Hepatocyte (in vitro differentiated cells): ENCODE measurements around the gene MAST4. TPM values are rescaled to one million over a fixed set of nuclear protein-coding genes. Genes with fewer than 3 reads are reported as not detected.

Source experiments
- DNase-seq: peaks from one replicate; pipeline ENCODE4 v3.0.0-alpha.2; 2016; ENCODE audit warnings: low spot score
- H2AFZ ChIP-seq: fragments of 200-600 bp; sonication (generic); 2 replicates; pipeline ENCODE4 v1.6.0; 2016; ENCODE audit warnings: antibody characterized with exemption, mild to moderate bottlenecking
- H3K27ac ChIP-seq: fragments of 200-600 bp; sonication (generic); 2 replicates; pipeline ENCODE4 v1.5.1; 2016; ENCODE audit warnings: mild to moderate bottlenecking
- H3K27me3 ChIP-seq: fragments of 200-600 bp; sonication (generic); 2 replicates; pipeline ENCODE4 v1.6.1; 2016
- H3K36me3 ChIP-seq: fragments of 200-600 bp; sonication (generic); replicated peaks from 2 replicates; pipeline ENCODE4 v1.5.1; 2016; ENCODE audit warnings: low read depth; ENCODE audit not compliant: insufficient read depth
- H3K4me1 ChIP-seq: fragments of 200-600 bp; sonication (generic); 2 replicates; pipeline ENCODE4 v1.5.1; 2016; ENCODE audit warnings: mild to moderate bottlenecking, moderate library complexity; ENCODE audit not compliant: insufficient read depth
- H3K4me2 ChIP-seq: fragments of 200-600 bp; sonication (generic); 2 replicates; pipeline ENCODE4 v1.6.0; 2016
- H3K4me3 ChIP-seq: fragments of 200-600 bp; sonication (generic); 2 replicates; pipeline ENCODE4 v1.5.1; 2016; ENCODE audit warnings: mild to moderate bottlenecking
- H3K79me2 ChIP-seq: fragments of 200-600 bp; sonication (generic); 2 replicates; pipeline ENCODE4 v1.6.0; 2017; ENCODE audit warnings: mild to moderate bottlenecking
- H3K9me2 ChIP-seq: fragments of 200-600 bp; sonication (generic); replicated peaks from 2 replicates; pipeline ENCODE4 v1.6.0; 2017; ENCODE audit warnings: mild to moderate bottlenecking; ENCODE audit not compliant: insufficient read depth
- H3K9me3 ChIP-seq: fragments of 200-600 bp; sonication (generic); 2 replicates; pipeline ENCODE4 v1.5.1; 2016; ENCODE audit warnings: low read depth, mild to moderate bottlenecking
- H4K20me1 ChIP-seq: fragments of 200-600 bp; sonication (generic); 2 replicates; pipeline ENCODE4 v1.6.0; 2016; ENCODE audit warnings: mild to moderate bottlenecking; ENCODE audit not compliant: insufficient read depth, poor library complexity, severe bottlenecking
- CTCF ChIP-seq: fragments of 200-600 bp; sonication (generic); IDR thresholded peaks from 2 replicates; pipeline ENCODE4 v1.5.1; 2016; ENCODE audit warnings: antibody characterized with exemption, mild to moderate bottlenecking; ENCODE audit not compliant: poor library complexity
- EZH2 ChIP-seq: fragments of 200-600 bp; sonication (generic); IDR thresholded peaks from 2 replicates; pipeline ENCODE4 v1.6.1; 2016; ENCODE audit warnings: antibody characterized with exemption, mild to moderate bottlenecking, borderline replicate concordance
- EZH2phosphoT487 ChIP-seq: fragments of 200-600 bp; sonication (generic); IDR thresholded peaks from one replicate; pipeline ENCODE4 v1.6.1; 2018; ENCODE audit warnings: antibody characterized with exemption, mild to moderate bottlenecking, low read depth, moderate library complexity; ENCODE audit not compliant: unreplicated experiment, severe bottlenecking
- WGBS: methylation state at CpG from one replicate; pipeline ENCODE4 v1.1.6; 2016; ENCODE audit warnings: low lambda C conversion rate; ENCODE audit errors: missing lambda C conversion rate; 5-methylcytosine and 5-hydroxymethylcytosine counted together
- polyA plus RNA-seq: library from polyadenylated mRNA; unstranded; fragments of >200 nt; fragmentation: Nextera tagmentation; extraction: Ambion mirVana; gene quantifications from 2 replicates; pipeline ENCODE4 v1.2.1, GENCODE V29; 2016
- total RNA-seq: library from RNA; depleted of rRNA; stranded (reverse); fragments of >200 nt; gene quantifications from 2 replicates; pipeline ENCODE4 v1.2.3, GENCODE V29; 2014

The MAST4 gene
- total and polyA plus RNA-seq, 2 experiments from 2014 or later, result 11.7 to 13.2 TPM

GRCh38 chr5:66551945-66552344 lies 44.2 kb upstream of the MAST4 start:
- no peaks in the 10 kb centered on the region for H3K27me3 ChIP-seq
- WGBS, result 74% methylated on average over 1 of the region's 1 CpG
- no peaks in the 10 kb centered on the region for H3K36me3 ChIP-seq
- no peaks in the 10 kb centered on the region for H3K4me1 ChIP-seq
- H3K4me2 ChIP-seq, result no peak overlapping the region
- no peak for TF ChIP-seq EZH2
- no peak for TF ChIP-seq EZH2phosphoT487
- TF ChIP-seq CTCF, result no peak
- H3K27ac ChIP-seq, result no peak overlapping the region
- no peak overlapping the region for H2AFZ ChIP-seq
- no peaks in the 10 kb centered on the region for H3K9me2 ChIP-seq
- no peaks in the 10 kb centered on the region for H4K20me1 ChIP-seq
- no peaks in the 10 kb centered on the region for H3K9me3 ChIP-seq
- H3K4me3 ChIP-seq, result no peak overlapping the region
- no peaks in the 10 kb centered on the region for H3K79me2 ChIP-seq
- no peak for DNase-seq

- Histone ChIP-seq H3K4me2 (no peak overlapping the region), H2AFZ (no peak overlapping the region), H3K9me3 (no peaks in the 10 kb centered on the region), H3K27ac (no peak overlapping the region), H3K9me2 (no peaks in the 10 kb centered on the region), H3K27me3 (no peaks in the 10 kb centered on the region), H3K4me1 (no peaks in the 10 kb centered on the region), H4K20me1 (no peaks in the 10 kb centered on the region), H3K4me3 (no peak overlapping the region), H3K36me3 (no peaks in the 10 kb centered on the region), H3K79me2 (no peaks in the 10 kb centered on the region)
- 64% methylated on average over 1 of the region's 1 CpG for WGBS
- TF ChIP-seq CTCF (no peak), EZH2phosphoT487 (no peak), EZH2 (no peak)
- DNase-seq, result no peak
Measured at GRCh38 chr5:66553368-66553912, 42.8 kb upstream of the MAST4 start.

DNA sequence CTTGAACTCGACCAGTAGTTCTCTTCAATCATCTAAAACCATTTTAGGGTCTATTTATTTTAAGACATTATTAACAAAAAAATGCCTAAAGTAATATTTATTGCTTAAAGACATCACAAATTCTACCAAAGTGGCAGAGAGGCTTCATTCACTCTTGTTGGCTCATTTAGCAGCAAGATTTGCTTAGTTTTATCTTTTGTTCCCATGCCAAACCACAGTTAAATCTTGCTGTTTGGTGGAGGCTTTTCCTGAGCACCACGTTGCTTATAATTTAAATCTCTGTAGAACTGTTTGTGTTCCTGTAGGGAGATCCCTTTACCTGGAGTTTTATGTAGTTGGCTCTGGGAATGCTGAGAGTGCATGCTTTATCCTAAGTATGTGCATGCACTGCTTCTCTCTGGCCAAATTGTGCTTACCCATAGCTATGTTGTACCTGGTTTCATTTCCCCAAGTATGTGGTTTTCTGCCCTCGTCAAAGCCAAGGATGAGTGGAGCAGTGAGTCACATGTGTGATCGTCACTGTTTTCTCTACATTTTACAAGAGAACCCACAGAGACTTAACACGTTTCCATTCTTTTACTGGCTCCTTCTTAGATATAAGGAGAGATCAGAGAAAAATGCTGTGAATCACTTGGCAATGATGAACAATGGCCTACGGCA lies 42.1 kb upstream of the MAST4 start:
- no peak overlapping the region for H3K4me2 ChIP-seq

More for the DNA sequence above, 42.1 kb upstream of the MAST4 start:
- Histone ChIP-seq H3K9me3 (no peaks in the 10 kb centered on the region), H3K36me3 (no peaks in the 10 kb centered on the region), H3K4me1 (no peaks in the 10 kb centered on the region), H3K79me2 (no peaks in the 10 kb centered on the region), H3K4me3 (no peak overlapping the region), H3K27me3 (no peaks in the 10 kb centered on the region), H2AFZ (no peak overlapping the region), H3K9me2 (no peaks in the 10 kb centered on the region), H4K20me1 (no peaks in the 10 kb centered on the region), H3K27ac (no peak overlapping the region)
- 72% methylated on average over 6 of the region's 6 CpGs for WGBS
- no peak for TF ChIP-seq EZH2phosphoT487
- TF ChIP-seq EZH2, result no peak
- TF ChIP-seq CTCF, result no peak
- no peak for DNase-seq
